ENCODE data around the gene CHRM5. TPM values are rescaled to one million over a fixed set of nuclear protein-coding genes. Genes with fewer than 3 reads are reported as not detected.

The CHRM5 gene
- polyA plus RNA-seq, 1 donor (not counting 4 experiments of a cell fraction or from before 2014, with no cell fraction given): 0.01 TPM

DNA sequence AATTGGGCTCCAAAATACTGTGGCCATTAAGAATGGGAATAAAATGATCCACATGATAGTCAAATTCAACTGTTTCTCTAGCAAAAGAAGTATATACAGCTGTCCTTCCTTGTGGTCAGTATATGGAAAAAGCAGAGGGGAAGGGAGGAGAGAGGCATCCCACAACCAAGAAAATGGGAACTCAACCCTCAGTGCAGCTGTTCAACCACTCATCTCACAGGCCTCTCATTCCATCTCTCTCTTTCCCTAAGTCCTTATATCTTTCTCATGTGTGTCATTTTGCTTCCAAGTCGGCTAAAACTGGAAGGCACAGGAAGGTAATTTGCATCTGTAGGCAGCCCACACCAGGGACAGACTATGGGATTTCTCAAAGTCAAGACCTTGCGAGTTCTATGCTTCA, 43.2 kb downstream of the CHRM5 start:
- H3K4me3 ChIP-seq (ENCODE audit: control insufficient read depth in 2 of 3, extremely low read depth in 1 of 3, insufficient read depth in 2 of 3, low read depth in 1 of 3, low read length in 3 of 3): no peak overlapping the region
- dilution Hi-C loops (cut with MboI; ENCODE audit: extremely low pct_ligation_motif_present, low sequenced_read_pairs): no loop called here
- FAIRE-seq: no peak
- no peak overlapping the region for H3K9ac ChIP-seq (ENCODE audit: control insufficient read depth, extremely low read depth, insufficient read depth, low read length)
- no peak overlapping the region for H3K27ac ChIP-seq (ENCODE audit: control insufficient read depth, insufficient read depth, low read length)
- no peaks in the 10 kb centered on the region for H3K36me3 ChIP-seq (ENCODE audit: control insufficient read depth in 2 of 2, extremely low read depth in 1 of 2, insufficient read depth in 2 of 2, low read length in 2 of 2)
- H3K4me2 ChIP-seq (ENCODE audit: control insufficient read depth, extremely low read depth, insufficient read depth, low read depth, low read length): no peak overlapping the region
- no peaks in the 10 kb centered on the region for H3K9me1 ChIP-seq (ENCODE audit: control insufficient read depth, extremely low read depth, insufficient read depth, low read length)
- H3K27me3 ChIP-seq (ENCODE audit: control insufficient read depth, extremely low read depth, insufficient read depth, low read length): no peaks in the 10 kb centered on the region
- TF ChIP-seq, protein P1, sequence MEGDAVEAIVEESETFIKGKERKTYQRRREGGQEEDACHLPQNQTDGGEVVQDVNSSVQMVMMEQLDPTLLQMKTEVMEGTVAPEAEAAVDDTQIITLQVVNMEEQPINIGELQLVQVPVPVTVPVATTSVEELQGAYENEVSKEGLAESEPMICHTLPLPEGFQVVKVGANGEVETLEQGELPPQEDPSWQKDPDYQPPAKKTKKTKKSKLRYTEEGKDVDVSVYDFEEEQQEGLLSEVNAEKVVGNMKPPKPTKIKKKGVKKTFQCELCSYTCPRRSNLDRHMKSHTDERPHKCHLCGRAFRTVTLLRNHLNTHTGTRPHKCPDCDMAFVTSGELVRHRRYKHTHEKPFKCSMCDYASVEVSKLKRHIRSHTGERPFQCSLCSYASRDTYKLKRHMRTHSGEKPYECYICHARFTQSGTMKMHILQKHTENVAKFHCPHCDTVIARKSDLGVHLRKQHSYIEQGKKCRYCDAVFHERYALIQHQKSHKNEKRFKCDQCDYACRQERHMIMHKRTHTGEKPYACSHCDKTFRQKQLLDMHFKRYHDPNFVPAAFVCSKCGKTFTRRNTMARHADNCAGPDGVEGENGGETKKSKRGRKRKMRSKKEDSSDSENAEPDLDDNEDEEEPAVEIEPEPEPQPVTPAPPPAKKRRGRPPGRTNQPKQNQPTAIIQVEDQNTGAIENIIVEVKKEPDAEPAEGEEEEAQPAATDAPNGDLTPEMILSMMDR (optimal IDR thresholded peaks at IDR 0.05 in 1 of 3, IDR thresholded peaks at IDR 0.05 in 1 of 3, conservative IDR thresholded peaks at IDR 0.05 in 1 of 3; ENCODE audit: extremely low read depth in 1 of 3, insufficient read depth in 2 of 3, low read length in 3 of 3): no peak
- no peak for TF ChIP-seq EZH2 (IDR thresholded peaks at IDR 0.05; ENCODE audit: low read length)
- no peaks in the 10 kb centered on the region for H3K4me1 ChIP-seq (ENCODE audit: control insufficient read depth, extremely low read depth, insufficient read depth, low read length)
- H4K20me1 ChIP-seq (ENCODE audit: control insufficient read depth, extremely low read depth, insufficient read depth, low read length): no peaks in the 10 kb centered on the region
- H3K79me2 ChIP-seq (ENCODE audit: control insufficient read depth, insufficient read depth, low read length): no peaks in the 10 kb centered on the region
- no peaks in the 10 kb centered on the region for H3K9me3 ChIP-seq (ENCODE audit: control insufficient read depth, low read depth, low read length)
- H2AFZ ChIP-seq (ENCODE audit: control insufficient read depth, low read length): no peak overlapping the region
- no peak for DNase-seq (ENCODE audit: low read depth, low spot score)

DNA sequence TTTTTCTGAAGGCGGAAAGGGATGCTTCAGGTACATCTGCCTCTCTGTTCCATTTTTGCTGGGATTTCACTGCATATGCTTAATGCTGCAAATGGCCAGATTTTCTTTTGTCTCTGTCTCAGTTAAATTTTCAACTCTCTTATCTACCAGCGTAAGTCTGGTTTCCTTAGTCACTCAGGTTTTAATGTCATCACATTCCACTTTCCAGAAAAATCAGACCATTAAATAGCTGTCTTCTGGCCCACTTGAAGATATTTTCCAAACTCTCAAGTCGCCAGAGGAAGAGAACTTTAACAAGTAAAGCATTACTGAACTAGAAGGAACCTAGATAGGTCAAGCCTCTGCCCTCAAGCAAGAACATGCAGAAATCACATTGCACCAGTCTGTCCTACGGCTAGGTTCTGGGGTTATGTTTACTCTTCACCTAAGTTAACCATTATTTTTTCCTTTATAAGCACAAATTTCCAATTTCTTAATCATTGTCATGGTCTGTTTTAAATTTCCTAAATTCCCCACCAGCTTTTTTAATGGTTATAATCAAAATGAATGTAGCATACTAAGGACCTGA, 44.2 kb downstream of the CHRM5 start:
- no peaks in the 10 kb centered on the region for H3K9me3 ChIP-seq (ENCODE audit: control insufficient read depth, low read depth, low read length)
- no peaks in the 10 kb centered on the region for H3K79me2 ChIP-seq (ENCODE audit: control insufficient read depth, insufficient read depth, low read length)
- DNase-seq (ENCODE audit: low read depth, low spot score) (no peak), FAIRE-seq (no peak)
- no peak overlapping the region for H3K27ac ChIP-seq (ENCODE audit: control insufficient read depth, insufficient read depth, low read length)
- no peaks in the 10 kb centered on the region for H4K20me1 ChIP-seq (ENCODE audit: control insufficient read depth, extremely low read depth, insufficient read depth, low read length)
- no peak overlapping the region for H3K4me2 ChIP-seq (ENCODE audit: control insufficient read depth, extremely low read depth, insufficient read depth, low read depth, low read length)
- no peak overlapping the region for H3K4me3 ChIP-seq (ENCODE audit: control insufficient read depth in 2 of 3, extremely low read depth in 1 of 3, insufficient read depth in 2 of 3, low read depth in 1 of 3, low read length in 3 of 3)
- H3K9me1 ChIP-seq (ENCODE audit: control insufficient read depth, extremely low read depth, insufficient read depth, low read length): no peaks in the 10 kb centered on the region
- dilution Hi-C loops (cut with MboI; ENCODE audit: extremely low pct_ligation_motif_present, low sequenced_read_pairs): no loop called here
- no peak for TF ChIP-seq EZH2 (IDR thresholded peaks at IDR 0.05; ENCODE audit: low read length)
- TF ChIP-seq, protein P1 (optimal IDR thresholded peaks at IDR 0.05 in 1 of 3, IDR thresholded peaks at IDR 0.05 in 1 of 3, conservative IDR thresholded peaks at IDR 0.05 in 1 of 3; ENCODE audit: extremely low read depth in 1 of 3, insufficient read depth in 2 of 3, low read length in 3 of 3): no peak
- no peaks in the 10 kb centered on the region for H3K4me1 ChIP-seq (ENCODE audit: control insufficient read depth, extremely low read depth, insufficient read depth, low read length)
- no peaks in the 10 kb centered on the region for H3K36me3 ChIP-seq (ENCODE audit: control insufficient read depth in 2 of 2, extremely low read depth in 1 of 2, insufficient read depth in 2 of 2, low read length in 2 of 2)
- H3K9ac ChIP-seq (ENCODE audit: control insufficient read depth, extremely low read depth, insufficient read depth, low read length): no peak overlapping the region
- H2AFZ ChIP-seq (ENCODE audit: control insufficient read depth, low read length): no peak overlapping the region
- H3K27me3 ChIP-seq (ENCODE audit: control insufficient read depth, extremely low read depth, insufficient read depth, low read length): no peaks in the 10 kb centered on the region
